ENCODE data around the gene POP7. TPM values are rescaled to one million over a fixed set of nuclear protein-coding genes. Genes with fewer than 3 reads are reported as not detected.
"Not testable (repeated sequence)": the region's sequence is repeated elsewhere in the genome, so short reads cannot be mapped to it uniquely, and the experiment has no call there.

The POP7 gene
- total RNA-seq, 2 experiments from 2014 or later: 38.7 to 42.2 TPM

DNA sequence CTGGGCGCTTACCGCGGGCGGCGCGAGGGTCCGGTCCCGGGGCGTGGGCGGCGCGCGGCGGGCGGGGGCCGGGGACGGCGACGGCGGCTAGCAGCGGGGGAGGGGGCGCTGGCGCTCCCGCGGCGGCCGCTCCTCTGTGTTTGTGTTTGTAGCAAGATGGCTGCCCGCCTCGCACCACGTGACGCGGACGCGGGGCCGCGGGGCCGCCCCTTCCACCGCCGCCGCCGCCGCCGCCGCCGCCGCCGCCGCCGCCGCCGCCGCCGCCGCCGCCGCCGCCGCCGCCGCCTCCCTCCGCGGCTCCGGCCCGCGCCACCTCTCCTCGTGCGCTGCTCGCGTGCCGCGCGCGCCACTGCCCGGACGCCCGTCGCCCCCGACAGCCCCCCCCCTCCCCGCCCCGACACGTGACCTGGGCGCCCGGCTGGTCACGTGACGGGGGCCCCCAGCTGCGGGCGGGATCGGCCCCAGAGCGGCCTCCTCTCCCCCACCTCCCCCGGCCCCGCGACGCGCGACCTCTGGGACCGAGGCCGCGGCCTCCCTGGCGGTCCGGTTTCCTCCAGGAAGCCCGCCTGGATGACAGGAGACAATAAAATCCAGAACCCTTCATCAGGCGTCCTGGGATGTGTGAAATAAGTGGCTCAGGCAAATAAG, 11.7 kb upstream of the POP7 start, which contains the start of gene GIGYF1:
GIGYF1 (minus strand) TSS at position 153 of the 648 bp plus-strand sequence. CDS start 6,012 bp downstream, outside the sequence.
- Mint-ChIP-seq H3K27me3 (no peaks in the 10 kb centered on the region), H3K36me3 (peaks cover 4% of the 10 kb centered on the region), H3K4me3 (peak within 1 kb of the TSS; percentile 93), H3K9me3 (no peaks in the 10 kb centered on the region), H3K4me1 (ENCODE audit: low read depth) (peaks cover 31% of the 10 kb centered on the region), H3K27ac (peak within 1 kb of the TSS; percentile 86)
- ChIA-PET CTCF (interaction anchor here (0.8 to 10.9 kb wide), 5 partner anchors 11 to 159 kb away, joined by 3 to 132 read pairs (median 9); partner anchors contain the start of genes FBXO24, LRCH4, POP7 and SLC12A9), POLR2A (interaction anchor here (0.7 to 5.3 kb wide), 3 partner anchors 11 to 68 kb away, joined by 4 to 38 read pairs (median 10); partner anchors contain the start of gene POP7)
- DNase-seq: peak; percentile 77
- intact Hi-C loops (cut with micrococcal nuclease): loop anchor here (1.0 to 5.0 kb wide), 5 partner anchors 11 to 132 kb away; partner anchors contain the start of genes FBXO24 and LRCH4

DNA sequence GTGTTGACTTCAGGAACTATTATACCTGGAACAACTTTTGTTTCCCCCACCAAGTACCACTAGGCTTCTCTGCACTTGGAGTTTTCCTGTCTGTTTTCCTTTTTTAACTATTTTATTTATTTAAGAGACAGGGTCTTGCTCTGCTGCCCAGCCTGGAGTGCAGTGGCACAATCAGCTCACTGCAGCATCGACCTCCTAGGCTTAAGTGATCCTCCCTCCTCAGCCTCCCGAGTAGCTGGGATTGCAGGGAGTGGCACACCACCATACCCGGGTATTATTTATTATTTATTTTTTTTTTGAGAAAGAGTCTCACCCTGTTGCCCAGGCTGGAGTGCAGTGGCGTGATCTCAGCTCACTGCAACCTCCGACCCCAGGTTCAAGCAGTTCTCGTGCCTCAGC, 9.8 kb upstream of the POP7 start:
- H3K9me3 Mint-ChIP-seq: no peaks in the 10 kb centered on the region
- H3K4me1 Mint-ChIP-seq (ENCODE audit: low read depth): peaks cover 28% of the 10 kb centered on the region
- CTCF ChIA-PET: interaction anchor here (0.6 to 10.9 kb wide), 5 partner anchors 9 to 620 kb away, joined by 3 to 132 read pairs (median 4); partner anchors contain the start of genes MOSPD3 and POP7
- no peak for DNase-seq
- H3K27me3 Mint-ChIP-seq: peaks cover 6% of the 10 kb centered on the region
- intact Hi-C loops (cut with micrococcal nuclease): no loop called here
- H3K4me3 Mint-ChIP-seq: no peak overlapping the region
- POLR2A ChIA-PET: interaction anchor here (5.3 kb wide), 1 partner anchor 10 kb away, joined by 38 read pairs; the partner anchor contains the start of gene POP7
- H3K27ac Mint-ChIP-seq: peak overlapping the region; percentile 55
- H3K36me3 Mint-ChIP-seq: peaks cover 4% of the 10 kb centered on the region

DNA sequence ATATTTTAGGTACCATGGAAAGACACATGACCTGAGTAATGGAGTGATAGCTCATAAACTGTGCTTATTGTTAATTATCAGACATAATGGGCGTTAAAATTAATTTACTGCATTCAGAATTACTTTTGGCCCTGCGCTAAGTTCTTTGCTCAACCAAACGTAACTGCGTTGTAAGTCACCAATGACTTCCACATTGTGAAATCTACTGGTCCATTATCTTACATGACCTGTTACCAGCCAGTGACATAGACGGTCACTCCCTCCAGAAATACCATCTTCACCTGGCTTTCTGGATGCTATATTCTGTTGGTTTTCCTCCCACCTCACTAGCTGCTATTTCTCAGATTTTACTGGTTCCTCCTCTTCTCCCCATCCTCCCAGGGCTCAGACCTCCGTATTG, 6.9 kb upstream of the POP7 start:
- intact Hi-C loops (cut with micrococcal nuclease): no loop called here
- POLR2A ChIA-PET: interaction anchor here (1.2 kb wide), 1 partner anchor 33 kb away, joined by 3 read pairs; no protein-coding TSS in a partner anchor
- CTCF ChIA-PET: interaction anchor here (0.9 to 1.3 kb wide), 3 partner anchors 27 to 135 kb away, joined by 3 to 6 read pairs (median 3); no protein-coding TSS in a partner anchor
- Mint-ChIP-seq H3K4me1 (ENCODE audit: low read depth) (peaks cover 13% of the 10 kb centered on the region), H3K36me3 (no peaks in the 10 kb centered on the region), H3K27ac (no peak overlapping the region), H3K9me3 (no peaks in the 10 kb centered on the region), H3K27me3 (peaks cover 6% of the 10 kb centered on the region), H3K4me3 (no peak overlapping the region)
- no peak for DNase-seq

DNA sequence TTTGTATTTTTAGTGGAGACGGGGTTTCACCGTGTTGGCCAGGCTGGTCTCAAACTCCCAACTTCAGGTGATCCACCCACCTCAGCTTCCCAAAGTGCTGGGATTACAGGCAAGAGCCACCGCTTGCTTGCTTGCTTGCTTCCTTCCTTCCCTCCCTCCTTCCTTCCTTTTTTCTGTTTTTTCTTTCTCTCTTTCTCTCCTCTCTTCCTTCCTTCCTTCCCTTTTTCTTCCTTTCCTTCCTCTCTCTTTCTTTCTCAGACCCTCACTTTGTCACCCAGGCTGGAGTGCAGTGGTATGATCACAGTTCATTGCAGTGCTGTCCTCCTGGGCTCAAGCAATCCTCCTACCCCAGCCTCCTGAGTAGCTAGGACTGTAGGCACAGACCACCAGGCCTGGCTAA, 4.8 kb upstream of the POP7 start:
- H3K27me3 Mint-ChIP-seq; DNase-seq; H3K4me1 Mint-ChIP-seq (ENCODE audit: low read depth); intact Hi-C loops (cut with micrococcal nuclease); H3K4me3 Mint-ChIP-seq; H3K36me3 Mint-ChIP-seq; H3K27ac Mint-ChIP-seq; POLR2A ChIA-PET; H3K9me3 Mint-ChIP-seq: not testable (repeated sequence)
- CTCF ChIA-PET: interaction anchor here (0.7 to 2.6 kb wide), 3 partner anchors 9 to 175 kb away, joined by 3 to 16 read pairs (median 3); partner anchors contain the start of gene SLC12A9

DNA sequence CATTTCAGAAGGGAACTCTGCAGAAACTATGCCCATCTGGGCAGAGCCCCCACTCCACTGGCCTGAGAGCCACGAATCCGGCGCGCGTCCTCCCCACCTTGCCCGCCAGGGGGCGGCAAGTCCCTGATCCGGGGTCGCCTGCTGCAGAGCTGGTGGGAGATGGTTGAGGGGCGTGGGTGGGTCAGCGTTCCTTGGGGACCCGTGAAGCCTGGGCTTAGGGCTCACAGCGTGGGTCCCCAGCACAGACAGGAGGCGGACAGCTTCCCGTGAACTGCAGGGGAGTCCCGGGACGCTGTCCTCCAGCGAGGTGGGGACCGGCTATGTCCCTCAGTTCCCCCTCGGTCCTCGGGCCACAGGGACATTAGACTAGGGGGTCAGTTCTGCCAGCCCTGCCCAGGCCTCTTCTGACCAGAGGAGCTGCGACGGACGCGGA, 585 bp upstream of the POP7 start:
- POLR2A ChIA-PET: interaction anchor here (0.6 to 2.3 kb wide), 21 partner anchors 11 to 277 kb away, joined by 3 to 38 read pairs (median 5); partner anchors contain the start of genes FBXO24, GIGYF1, GNB2 and MEPCE
- H3K9me3 Mint-ChIP-seq: no peaks in the 10 kb centered on the region
- H3K36me3 Mint-ChIP-seq: peaks cover 8% of the 10 kb centered on the region
- H3K4me3 Mint-ChIP-seq: peak overlapping the region; percentile 90
- DNase-seq: peak; percentile 87
- CTCF ChIA-PET: interaction anchor here (0.5 to 6.5 kb wide), 58 partner anchors 12 to 625 kb away, joined by 3 to 132 read pairs (median 4); partner anchors contain the start of genes EPO, FBXO24, GIGYF1 and GNB2
- intact Hi-C loops (cut with micrococcal nuclease): loop anchor here (1.0 to 5.0 kb wide), 6 partner anchors 11 to 276 kb away; partner anchors contain the start of genes GIGYF1, GNB2, MEPCE and SLC12A9
- H3K27me3 Mint-ChIP-seq: peaks cover 2% of the 10 kb centered on the region
- peaks cover 14% of the 10 kb centered on the region for H3K4me1 Mint-ChIP-seq (ENCODE audit: low read depth)
- peak overlapping the region; percentile 88 for H3K27ac Mint-ChIP-seq

DNA sequence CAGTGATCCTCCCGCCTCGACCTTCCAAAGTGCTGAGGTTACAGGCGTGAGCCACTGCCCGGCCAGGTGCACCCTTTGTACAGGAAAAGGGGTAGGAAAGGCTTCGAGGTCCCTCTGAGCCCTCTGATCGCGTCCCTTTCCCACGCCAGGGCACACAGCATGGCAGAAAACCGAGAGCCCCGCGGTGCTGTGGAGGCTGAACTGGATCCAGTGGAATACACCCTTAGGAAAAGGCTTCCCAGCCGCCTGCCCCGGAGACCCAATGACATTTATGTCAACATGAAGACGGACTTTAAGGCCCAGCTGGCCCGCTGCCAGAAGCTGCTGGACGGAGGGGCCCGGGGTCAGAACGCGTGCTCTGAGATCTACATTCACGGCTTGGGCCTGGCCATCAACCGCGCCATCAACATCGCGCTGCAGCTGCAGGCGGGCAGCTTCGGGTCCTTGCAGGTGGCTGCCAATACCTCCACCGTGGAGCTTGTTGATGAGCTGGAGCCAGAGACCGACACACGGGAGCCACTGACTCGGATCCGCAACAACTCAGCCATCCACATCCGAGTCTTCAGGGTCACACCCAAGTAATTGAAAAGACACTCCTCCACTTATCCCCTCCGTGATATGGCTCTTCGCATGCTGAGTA, 871 bp downstream of the POP7 start:
- Mint-ChIP-seq H3K27ac (peak overlapping the region; percentile 88), H3K9me3 (no peaks in the 10 kb centered on the region), H3K4me3 (peak overlapping the region; percentile 90), H3K36me3 (peaks cover 8% of the 10 kb centered on the region), H3K4me1 (ENCODE audit: low read depth) (peaks cover 14% of the 10 kb centered on the region), H3K27me3 (no peaks in the 10 kb centered on the region)
- intact Hi-C loops (cut with micrococcal nuclease): loop anchor here (5.0 kb wide), 1 partner anchor 171 kb away; the partner anchor contains the start of gene SRRT
- ChIA-PET POLR2A (interaction anchor here (1.0 to 2.3 kb wide), 3 partner anchors 12 to 581 kb away, joined by 3 to 38 read pairs (median 3); partner anchors contain the start of genes GIGYF1 and MBLAC1), CTCF (interaction anchor here (0.6 to 6.5 kb wide), 6 partner anchors 18 to 354 kb away, joined by 3 to 92 read pairs (median 22); partner anchors contain the start of genes FBXO24, LRCH4 and SLC12A9)
- DNase-seq: no peak

DNA sequence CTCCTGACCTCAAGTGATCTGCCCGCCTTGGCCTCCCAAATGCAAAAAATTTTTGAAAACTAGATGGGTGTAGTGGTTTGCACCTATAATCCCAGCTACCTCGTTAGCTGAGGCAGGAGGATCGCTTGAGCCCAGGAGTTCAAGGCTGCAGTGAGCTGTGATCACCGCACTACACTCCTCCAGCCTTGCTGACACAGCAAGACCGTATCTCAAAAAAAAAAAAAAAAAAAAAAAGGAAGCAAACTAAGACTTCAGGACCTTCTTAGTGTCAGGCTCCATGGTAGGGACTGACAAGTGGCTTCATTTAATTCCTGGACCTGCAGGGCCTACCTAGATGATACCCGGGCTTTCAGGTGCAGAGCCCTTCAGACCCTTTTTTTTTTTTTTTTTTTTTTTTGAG, 2.5 kb downstream of the POP7 start:
- Mint-ChIP-seq H3K36me3 (peaks cover 8% of the 10 kb centered on the region), H3K4me3 (no peak overlapping the region), H3K4me1 (ENCODE audit: low read depth) (peaks cover 14% of the 10 kb centered on the region), H3K27me3 (no peaks in the 10 kb centered on the region), H3K9me3 (no peaks in the 10 kb centered on the region), H3K27ac (no peak overlapping the region)
- CTCF ChIA-PET: interaction anchor here (0.6 to 6.5 kb wide), 2 partner anchors 14 to 16 kb away, joined by 3 to 68 read pairs; no protein-coding TSS in a partner anchor
- POLR2A ChIA-PET: no interaction called here
- no peak for DNase-seq
- intact Hi-C loops (cut with micrococcal nuclease): loop anchor here (5.0 kb wide), 1 partner anchor 169 kb away; the partner anchor contains the start of gene SRRT

DNA sequence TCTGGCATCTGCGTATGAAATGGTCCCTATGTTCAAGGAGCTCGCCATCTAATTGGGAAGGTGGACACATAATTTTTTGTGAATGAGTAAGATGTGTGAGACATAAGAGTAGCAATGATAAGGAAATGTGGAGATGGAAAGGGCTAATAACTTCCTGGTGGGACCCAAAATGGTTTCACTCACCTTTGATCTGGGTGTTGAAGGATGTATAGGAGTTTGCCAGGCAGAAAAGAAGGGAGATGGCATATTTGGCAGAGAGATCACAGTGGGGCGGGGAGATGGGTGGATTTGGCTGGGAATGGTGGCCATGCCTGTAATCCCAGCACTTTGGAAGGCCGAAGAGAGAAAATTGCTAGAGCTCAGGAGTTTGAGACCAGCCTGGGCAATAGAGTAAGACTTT, 4.5 kb downstream of the POP7 start:
- intact Hi-C loops (cut with micrococcal nuclease): no loop called here
- Mint-ChIP-seq H3K4me1 (ENCODE audit: low read depth) (peaks cover 14% of the 10 kb centered on the region), H3K4me3 (no peak overlapping the region), H3K36me3 (peaks cover 8% of the 10 kb centered on the region), H3K27ac (no peak overlapping the region), H3K27me3 (no peaks in the 10 kb centered on the region), H3K9me3 (no peaks in the 10 kb centered on the region)
- DNase-seq: no peak
- ChIA-PET CTCF (interaction anchor here (1.2 kb wide), 1 partner anchor 142 kb away, joined by 3 read pairs; the partner anchor contains the start of gene SLC12A9), POLR2A (no interaction called here)

DNA sequence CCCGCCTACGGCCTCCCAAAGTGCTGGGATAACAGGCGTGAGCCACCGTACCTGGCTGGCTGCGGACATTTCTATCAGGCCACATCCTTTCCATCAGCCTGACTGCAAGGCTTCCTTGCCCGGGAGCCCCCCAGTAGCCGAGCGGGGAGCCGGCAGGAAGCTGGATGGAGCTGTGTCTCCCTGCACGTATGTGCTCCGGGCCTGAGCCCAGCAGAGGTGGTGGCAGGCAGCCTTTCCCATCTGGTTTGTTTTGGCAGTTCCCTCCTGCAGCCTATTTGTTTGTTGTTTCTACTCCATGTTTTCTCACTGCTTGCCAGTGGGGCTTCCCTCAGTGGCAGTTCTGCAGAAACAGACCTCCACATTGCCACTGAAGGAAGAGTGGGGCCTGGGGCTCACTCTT, 5.4 kb downstream of the POP7 start:
- POLR2A ChIA-PET: no interaction called here
- H3K4me1 Mint-ChIP-seq (ENCODE audit: low read depth): peaks cover 14% of the 10 kb centered on the region
- DNase-seq: no peak
- intact Hi-C loops (cut with micrococcal nuclease): no loop called here
- no peaks in the 10 kb centered on the region for H3K9me3 Mint-ChIP-seq
- H3K27ac Mint-ChIP-seq: no peak overlapping the region
- H3K36me3 Mint-ChIP-seq: peaks cover 8% of the 10 kb centered on the region
- H3K4me3 Mint-ChIP-seq: no peak overlapping the region
- CTCF ChIA-PET: interaction anchor here (1.2 kb wide), 1 partner anchor 141 kb away, joined by 3 read pairs; the partner anchor contains the start of gene SLC12A9
- no peaks in the 10 kb centered on the region for H3K27me3 Mint-ChIP-seq

DNA sequence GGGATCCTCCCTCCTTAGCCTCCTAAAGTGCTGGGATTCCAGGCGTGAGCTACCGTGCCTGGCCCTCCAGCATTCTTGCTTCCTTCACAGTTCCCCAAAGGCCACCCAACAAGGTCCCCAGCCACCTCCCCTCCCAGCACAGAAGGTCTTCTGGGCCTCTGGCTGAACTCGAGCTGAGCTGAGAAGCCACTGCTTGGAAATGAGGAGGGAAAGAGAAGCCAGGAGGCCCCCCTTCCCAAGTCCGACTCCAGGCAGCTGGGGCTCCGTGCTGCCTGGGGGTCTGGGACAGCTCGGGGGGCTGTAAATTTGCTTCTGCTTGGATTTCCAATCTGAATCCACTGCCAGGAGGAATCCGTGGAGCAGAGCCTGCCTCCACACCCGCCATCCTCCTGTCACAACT, 8.8 kb downstream of the POP7 start:
- Mint-ChIP-seq H3K4me1 (ENCODE audit: low read depth) (no peaks in the 10 kb centered on the region), H3K36me3 (no peaks in the 10 kb centered on the region), H3K27ac (no peak overlapping the region), H3K4me3 (no peak overlapping the region), H3K9me3 (peaks cover 5% of the 10 kb centered on the region), H3K27me3 (peaks cover 11% of the 10 kb centered on the region)
- intact Hi-C loops (cut with micrococcal nuclease): no loop called here
- POLR2A ChIA-PET: no interaction called here
- CTCF ChIA-PET: interaction anchor here (1.6 kb wide), 1 partner anchor 11 kb away, joined by 9 read pairs; no protein-coding TSS in a partner anchor
- no peak for DNase-seq

DNA sequence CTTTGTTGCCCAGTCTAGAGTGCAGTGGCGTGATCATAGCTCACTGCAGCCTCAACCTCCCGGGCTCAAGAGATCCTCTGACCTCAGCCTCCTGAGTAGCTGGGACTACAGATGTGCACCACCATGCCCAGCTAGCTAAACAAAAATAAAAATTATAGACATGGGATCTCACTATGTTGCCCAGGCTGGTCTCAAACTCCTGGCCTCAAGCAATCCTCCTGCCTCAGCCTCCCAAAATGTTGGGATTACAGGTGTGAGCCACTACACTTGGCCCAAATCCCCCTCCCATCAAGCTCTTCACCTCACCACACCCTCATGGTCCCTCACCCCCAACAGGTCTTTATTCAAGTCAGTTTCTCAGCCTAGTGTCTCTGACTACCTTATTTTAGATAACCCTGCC, 11.2 kb downstream of the POP7 start:
- H3K27ac Mint-ChIP-seq; H3K4me3 Mint-ChIP-seq; H3K4me1 Mint-ChIP-seq (ENCODE audit: low read depth); DNase-seq; POLR2A ChIA-PET; H3K36me3 Mint-ChIP-seq; intact Hi-C loops (cut with micrococcal nuclease); H3K9me3 Mint-ChIP-seq: not testable (repeated sequence)
- CTCF ChIA-PET: interaction anchor here (1.1 to 1.9 kb wide), 3 partner anchors 9 to 135 kb away, joined by 3 to 10 read pairs (median 4); partner anchors contain the start of genes POP7 and SLC12A9
- H3K27me3 Mint-ChIP-seq: peaks cover 30% of the 10 kb centered on the region
